ENCODE data around the gene SMIM27. TPM values are rescaled to one million over a fixed set of nuclear protein-coding genes. Genes with fewer than 3 reads are reported as not detected.

SMIM27 gene, protein sequence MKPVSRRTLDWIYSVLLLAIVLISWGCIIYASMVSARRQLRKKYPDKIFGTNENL
- 1.9 and 5.6 TPM in 2 replicates for total RNA-seq

DNA sequence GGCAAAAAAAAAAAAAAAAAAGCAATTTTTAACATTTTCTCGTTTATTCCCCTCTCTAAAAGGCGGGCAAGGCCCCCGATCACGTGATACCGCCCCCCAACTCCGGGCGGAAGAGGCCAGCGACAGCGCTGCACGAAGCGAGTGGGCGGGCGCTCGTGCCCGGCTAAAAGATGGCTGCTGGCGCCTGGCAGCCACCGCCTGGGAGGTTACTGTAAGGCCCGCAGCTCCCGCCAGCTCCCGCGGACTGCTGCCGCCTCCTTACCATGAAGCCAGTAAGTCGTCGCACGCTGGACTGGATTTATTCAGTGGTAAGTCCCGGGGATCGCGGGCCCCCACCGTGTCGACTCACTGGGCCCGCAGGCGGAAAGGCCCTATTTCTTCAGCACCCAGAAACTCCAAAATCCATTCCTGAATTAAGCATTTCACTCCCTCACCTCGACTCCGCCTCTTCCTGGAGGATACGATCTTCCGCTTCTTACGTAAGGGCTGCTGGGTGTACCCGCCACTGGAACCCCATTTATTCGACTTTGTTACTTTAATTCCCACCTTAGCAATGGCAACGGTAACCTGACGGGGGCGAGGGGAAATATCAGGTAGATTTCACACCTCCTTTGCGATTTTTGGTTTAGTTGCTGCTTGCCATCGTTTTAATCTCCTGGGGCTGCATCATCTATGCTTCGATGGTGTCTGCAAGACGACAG is at the start of gene SMIM27, which contains the start of gene TOPORS:
SMIM27 (plus strand) TSS at position 156 of the 701 bp plus-strand sequence; CDS start at position 264, 108 bp downstream.
TOPORS (minus strand) TSS at position 415 of the 701 bp plus-strand sequence; CDS start at position 265, 150 bp downstream.

DNA sequence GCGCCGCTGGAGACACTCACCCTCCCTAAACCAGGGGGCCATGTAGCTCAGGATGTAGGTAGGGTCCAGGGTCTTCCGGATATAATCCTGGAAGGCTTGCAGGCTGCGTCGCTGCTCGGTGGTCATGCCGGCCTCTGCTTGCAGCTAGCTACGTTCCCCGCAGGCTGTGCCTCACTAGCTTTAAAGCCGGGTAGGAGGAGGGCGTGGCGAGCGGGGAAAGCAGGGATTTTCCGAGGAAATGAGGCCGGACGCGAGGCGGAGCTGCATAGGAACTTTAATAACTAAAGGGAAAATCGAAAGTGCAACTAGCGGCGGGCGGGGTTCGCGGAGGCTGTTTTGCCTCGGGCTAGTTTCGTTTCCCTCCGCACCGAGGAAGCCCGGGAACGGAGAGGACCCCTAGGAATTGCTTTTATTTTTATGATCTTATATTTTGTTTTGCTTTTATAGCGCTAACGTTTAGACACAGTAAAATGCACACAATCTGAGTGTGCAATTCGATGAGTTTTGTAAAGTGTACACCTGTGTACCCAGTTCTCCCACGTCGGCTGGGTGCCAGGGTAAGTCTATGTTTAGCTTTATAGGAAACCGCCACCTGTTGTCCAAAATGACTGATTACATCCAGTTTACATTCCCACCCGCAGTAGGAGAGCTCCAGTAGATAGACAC is 26.0 kb upstream of the SMIM27 start, which contains the start of gene RIGI:
RIGI (minus strand) TSS at position 156 of the 666 bp plus-strand sequence; CDS start at position 126, 30 bp downstream.

DNA sequence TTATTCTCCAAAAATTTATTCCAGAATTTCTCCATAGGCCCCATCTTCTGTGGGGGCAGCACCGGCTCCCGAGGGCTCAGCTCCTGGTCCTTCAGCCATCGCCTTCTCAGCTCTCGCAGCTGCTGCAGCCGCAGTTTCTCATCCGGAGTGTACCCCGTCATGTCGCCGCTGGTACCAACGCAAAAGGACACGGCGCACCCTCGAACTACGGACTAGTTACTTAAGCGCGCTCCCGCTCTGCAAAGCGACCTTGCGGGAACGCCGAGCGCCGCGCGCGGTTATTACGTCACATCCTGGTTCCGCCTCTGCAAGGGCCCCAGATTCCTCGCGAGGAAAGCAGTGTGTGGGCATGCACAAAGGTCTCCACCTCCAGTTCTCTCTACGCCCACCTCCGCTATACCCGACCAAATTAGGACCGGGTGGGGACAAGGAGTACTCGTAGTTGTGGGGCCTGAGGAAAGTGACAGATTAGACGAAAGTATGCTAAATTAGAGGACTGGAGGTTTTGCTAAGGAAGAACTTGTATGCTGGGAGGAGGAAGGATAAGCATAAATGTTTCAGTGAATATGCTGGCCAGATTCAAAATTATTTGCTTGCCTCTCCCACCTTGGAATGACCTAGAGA is 20.9 kb downstream of the SMIM27 start, which contains the start of gene NDUFB6:
NDUFB6 (minus strand) TSS at position 260 of the 624 bp plus-strand sequence; CDS start at position 161, 99 bp downstream.

Other genes starting within 250 kb of the SMIM27 start
- gene ACO1, start 167.7 kb upstream of the SMIM27 start, total RNA-seq = 22.6 and 33.9 TPM in 2 replicates
- 9.9 and 11.8 TPM in 2 replicates for gene RIGI, start 26.1 kb upstream of the SMIM27 start, total RNA-seq
- 35.8 and 39.9 TPM in 2 replicates for gene TOPORS, start 259 bp downstream of the SMIM27 start, total RNA-seq
- gene NDUFB6, start 20.8 kb downstream of the SMIM27 start, total RNA-seq = 32.0 and 36.8 TPM in 2 replicates
- gene TAF1L, start 83.3 kb downstream of the SMIM27 start, total RNA-seq = under 0.01 TPM in 2 replicates
- not detected in 2 replicates for gene TMEM215, start 231.2 kb downstream of the SMIM27 start, total RNA-seq

Data from dermis lymphatic vessel endothelial cell (primary cell).